Measurements from ENCODE around the gene MYZAP.

MYZAP gene

DNA sequence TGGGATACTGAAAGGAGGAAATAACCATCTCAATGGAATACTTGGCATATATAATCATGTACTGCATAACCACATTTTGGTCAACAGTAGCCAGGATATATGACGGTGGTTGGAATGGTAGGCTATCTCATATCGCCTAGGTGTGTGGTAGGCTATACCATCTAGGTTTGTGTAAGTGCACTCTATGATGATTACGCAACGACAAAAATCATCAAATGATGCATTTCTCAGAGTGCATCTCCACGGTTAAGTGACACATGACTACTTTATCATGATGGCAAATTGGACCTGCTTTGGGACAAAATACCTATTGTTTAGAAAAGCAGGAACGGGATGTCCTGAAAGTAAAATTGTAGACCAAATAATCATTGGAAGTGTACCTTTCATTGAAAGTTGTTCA, 2.8 kb downstream of the MYZAP start:
- no peak overlapping the region for H3K4me3 ChIP-seq (replicated peaks; ENCODE audit: low read depth, low read length)
- TF ChIP-seq, protein P1, sequence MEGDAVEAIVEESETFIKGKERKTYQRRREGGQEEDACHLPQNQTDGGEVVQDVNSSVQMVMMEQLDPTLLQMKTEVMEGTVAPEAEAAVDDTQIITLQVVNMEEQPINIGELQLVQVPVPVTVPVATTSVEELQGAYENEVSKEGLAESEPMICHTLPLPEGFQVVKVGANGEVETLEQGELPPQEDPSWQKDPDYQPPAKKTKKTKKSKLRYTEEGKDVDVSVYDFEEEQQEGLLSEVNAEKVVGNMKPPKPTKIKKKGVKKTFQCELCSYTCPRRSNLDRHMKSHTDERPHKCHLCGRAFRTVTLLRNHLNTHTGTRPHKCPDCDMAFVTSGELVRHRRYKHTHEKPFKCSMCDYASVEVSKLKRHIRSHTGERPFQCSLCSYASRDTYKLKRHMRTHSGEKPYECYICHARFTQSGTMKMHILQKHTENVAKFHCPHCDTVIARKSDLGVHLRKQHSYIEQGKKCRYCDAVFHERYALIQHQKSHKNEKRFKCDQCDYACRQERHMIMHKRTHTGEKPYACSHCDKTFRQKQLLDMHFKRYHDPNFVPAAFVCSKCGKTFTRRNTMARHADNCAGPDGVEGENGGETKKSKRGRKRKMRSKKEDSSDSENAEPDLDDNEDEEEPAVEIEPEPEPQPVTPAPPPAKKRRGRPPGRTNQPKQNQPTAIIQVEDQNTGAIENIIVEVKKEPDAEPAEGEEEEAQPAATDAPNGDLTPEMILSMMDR (IDR thresholded peaks at IDR 0.05; ENCODE audit: low read length, missing control alignments): no peak
- no peak for DNase-seq (ENCODE audit: low read depth)

DNA sequence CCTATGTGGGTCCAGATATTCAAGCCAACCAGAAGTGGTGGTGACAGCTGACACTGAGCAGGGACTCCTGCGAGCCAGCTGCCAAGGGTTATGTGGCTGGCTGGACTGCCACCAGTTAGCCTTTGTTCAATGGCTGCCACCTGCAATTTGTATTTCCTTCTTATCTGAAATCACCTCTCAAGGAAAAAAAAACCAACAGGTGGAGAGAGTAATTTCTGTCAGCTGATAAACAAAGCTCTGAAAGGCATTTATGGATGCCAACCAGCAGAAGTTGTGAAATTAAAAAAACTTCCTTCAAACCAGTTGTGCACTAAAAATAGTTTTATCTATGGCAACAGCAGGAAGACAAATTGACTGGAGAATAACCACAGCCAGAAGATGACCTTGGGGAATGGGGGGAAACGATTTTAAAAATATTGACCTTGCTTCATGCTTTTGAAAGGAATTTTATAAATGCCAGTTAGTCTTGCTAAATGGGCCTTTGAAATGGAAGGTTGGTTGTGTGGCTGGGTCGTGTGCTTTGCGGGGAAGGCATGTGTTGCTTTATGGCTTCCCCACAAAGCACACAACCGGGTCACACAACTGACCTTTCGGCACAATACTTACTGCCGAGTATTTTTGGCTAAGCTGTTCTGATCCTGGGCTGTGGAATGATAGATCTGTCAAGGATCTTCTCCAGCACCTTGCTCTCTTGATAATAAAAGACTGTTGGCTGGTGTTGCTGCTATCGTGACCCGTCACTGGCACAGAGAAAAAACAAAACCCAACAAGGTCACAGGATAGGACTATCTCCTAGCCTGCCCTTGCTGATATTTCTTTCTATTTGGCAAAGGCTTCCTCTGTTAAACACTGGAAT, 3.5 kb downstream of the MYZAP start:
- DNase-seq (ENCODE audit: low read depth): no peak
- TF ChIP-seq, protein P1 (IDR thresholded peaks at IDR 0.05; ENCODE audit: low read length, missing control alignments): no peak
- no peak overlapping the region for H3K4me3 ChIP-seq (replicated peaks; ENCODE audit: low read depth, low read length)

DNA sequence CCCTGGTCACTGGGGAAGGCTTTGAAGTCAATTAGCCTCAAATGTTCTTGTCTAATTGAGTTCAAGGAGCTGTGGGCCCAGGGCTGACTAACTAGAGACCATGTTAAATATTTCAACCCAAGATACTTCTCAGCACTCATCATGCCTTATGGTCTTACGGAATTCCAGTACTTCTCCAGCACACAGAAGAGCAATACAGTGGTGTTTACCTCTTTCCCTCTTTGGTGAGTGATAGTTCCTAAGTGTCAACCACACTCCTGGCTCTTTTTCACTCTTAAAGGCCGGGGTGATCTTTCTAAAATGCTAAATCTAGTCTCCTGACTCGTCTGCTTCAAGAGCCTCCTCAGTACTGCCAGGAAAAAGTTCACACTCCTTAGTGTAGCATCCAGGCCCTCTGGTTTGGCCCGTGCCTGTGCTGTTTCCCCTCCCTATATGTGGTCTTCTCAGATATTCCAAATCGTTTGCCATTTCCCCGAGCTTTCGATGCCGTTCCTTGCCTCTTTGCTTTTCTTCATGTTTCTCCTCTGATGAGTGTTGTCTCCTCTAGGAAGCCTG, 4.7 kb downstream of the MYZAP start:
- TF ChIP-seq, protein P1 (IDR thresholded peaks at IDR 0.05; ENCODE audit: low read length, missing control alignments): no peak
- DNase-seq (ENCODE audit: low read depth): no peak
- H3K4me3 ChIP-seq (replicated peaks; ENCODE audit: low read depth, low read length): no peak overlapping the region

DNA sequence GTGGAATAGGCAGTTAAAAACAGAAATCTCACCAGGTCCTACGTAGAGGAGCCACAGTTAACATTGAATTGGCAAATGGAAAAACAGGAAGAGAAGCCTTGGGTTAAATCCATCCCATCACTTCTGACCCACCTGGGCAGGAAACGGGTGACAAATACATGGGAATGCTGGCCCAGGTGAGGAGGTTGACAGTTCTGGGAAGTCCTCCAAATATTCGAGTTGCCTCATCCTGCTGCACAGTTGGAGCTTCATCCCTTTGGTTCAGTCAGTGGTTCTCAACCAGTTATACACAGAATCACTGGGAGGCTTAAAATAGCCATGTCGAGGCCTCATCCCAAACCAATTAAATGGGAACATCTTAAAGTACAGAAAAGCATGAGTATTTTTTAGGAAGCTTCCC, 5.3 kb downstream of the MYZAP start:
- TF ChIP-seq, protein P1 (IDR thresholded peaks at IDR 0.05; ENCODE audit: low read length, missing control alignments): no peak
- no peak overlapping the region for H3K4me3 ChIP-seq (replicated peaks; ENCODE audit: low read depth, low read length)
- no peak for DNase-seq (ENCODE audit: low read depth)

DNA sequence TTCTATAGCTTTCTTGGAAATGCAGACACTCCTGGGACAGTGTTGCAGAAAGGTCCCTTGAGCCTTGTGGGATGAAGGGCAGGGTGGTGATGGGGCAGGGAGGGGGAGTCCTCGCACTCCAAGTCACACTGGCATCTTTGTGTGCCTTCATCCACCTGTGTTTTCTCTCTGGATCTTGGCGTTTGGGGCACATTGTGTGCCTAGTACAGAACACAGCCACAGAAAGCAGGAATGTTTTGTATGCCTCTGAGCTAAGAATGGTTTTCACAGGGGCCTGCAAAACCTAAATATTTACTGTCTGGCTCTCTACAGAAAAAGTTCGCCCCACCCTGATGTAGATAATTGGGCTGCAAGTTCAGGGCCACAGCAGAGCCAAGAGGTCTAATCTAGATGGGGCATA, 5.7 kb downstream of the MYZAP start:
- TF ChIP-seq, protein P1 (IDR thresholded peaks at IDR 0.05; ENCODE audit: low read length, missing control alignments): no peak
- no peak overlapping the region for H3K4me3 ChIP-seq (replicated peaks; ENCODE audit: low read depth, low read length)
- DNase-seq (ENCODE audit: low read depth): no peak

DNA sequence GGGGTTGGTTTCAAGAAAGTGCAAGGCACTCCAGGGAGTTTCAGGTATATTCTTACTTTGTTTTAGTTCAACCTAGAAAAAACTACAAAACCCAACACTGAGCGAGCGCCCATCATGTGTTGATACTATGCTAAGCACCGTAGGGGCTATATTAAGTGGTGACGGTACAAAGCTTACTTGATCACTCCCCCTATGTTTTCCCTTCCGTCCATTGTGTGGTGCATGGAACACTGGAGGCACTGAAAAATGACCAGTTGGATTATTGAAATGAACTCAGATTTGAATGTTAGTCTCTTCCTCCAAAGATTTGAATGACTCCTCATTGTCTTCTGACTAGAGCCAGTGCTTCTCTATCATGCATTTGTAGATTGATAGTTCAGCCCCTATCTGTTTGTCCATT, 6.6 kb downstream of the MYZAP start:
- TF ChIP-seq, protein P1 (IDR thresholded peaks at IDR 0.05; ENCODE audit: low read length, missing control alignments): no peak
- H3K4me3 ChIP-seq (replicated peaks; ENCODE audit: low read depth, low read length): no peak overlapping the region
- DNase-seq (ENCODE audit: low read depth): no peak

Data from fibroblast of pulmonary artery (primary cell).